ENCODE data around the gene OTOF. TPM values are rescaled to one million over a fixed set of nuclear protein-coding genes. Genes with fewer than 3 reads are reported as not detected.

The OTOF gene
- total and polyA plus RNA-seq, 12 donors: 0.03 to 0.25 (median 0.08) TPM; not detected in 8

DNA sequence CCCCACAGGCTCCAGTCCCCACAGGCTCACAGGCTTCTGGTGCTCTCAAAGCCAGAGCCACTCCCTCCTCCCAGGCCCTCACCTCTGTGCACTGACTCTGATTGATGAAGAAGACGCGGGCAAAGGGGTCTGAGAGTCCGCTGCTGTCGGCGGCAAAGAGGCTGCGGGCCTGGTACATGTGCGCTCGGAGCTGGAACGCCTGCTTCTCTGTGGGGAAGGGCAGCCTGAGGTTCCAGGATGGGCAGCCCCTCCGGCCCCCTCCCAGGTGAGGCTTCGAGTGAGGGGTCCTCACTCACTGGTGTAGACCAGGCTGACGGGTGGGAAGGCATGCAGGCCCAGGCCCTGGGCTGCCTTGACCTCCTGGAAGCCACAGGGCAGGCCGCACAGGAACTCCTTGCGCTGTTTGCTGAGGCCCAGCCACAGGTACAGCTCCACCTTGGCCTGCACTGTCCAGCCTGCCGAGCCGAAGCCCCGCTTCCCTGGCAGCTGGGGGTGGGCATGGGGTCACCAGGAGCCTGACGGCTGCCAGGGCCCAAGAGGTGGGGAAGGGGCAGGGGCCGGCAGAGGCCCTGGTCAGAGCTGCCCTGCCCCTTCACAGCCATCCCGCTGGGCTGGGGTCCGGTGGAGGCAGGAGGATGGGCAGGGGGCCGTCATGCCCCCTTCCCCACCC, 2.0 kb downstream of the OTOF start:
- TF ChIP-seq, protein P1, sequence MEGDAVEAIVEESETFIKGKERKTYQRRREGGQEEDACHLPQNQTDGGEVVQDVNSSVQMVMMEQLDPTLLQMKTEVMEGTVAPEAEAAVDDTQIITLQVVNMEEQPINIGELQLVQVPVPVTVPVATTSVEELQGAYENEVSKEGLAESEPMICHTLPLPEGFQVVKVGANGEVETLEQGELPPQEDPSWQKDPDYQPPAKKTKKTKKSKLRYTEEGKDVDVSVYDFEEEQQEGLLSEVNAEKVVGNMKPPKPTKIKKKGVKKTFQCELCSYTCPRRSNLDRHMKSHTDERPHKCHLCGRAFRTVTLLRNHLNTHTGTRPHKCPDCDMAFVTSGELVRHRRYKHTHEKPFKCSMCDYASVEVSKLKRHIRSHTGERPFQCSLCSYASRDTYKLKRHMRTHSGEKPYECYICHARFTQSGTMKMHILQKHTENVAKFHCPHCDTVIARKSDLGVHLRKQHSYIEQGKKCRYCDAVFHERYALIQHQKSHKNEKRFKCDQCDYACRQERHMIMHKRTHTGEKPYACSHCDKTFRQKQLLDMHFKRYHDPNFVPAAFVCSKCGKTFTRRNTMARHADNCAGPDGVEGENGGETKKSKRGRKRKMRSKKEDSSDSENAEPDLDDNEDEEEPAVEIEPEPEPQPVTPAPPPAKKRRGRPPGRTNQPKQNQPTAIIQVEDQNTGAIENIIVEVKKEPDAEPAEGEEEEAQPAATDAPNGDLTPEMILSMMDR (IDR thresholded peaks at IDR 0.05): no peak
- ATAC-seq (no peak), DNase-seq (no peak)
- H3K4me1 ChIP-seq: peaks cover 0 to 16% (median 8%) of the 10 kb centered on the region in 9 donors
- no peaks in the 10 kb centered on the region for H3K27me3 ChIP-seq
- no peaks in the 10 kb centered on the region for H3K36me3 ChIP-seq
- intact Hi-C loops (cut with DNase I): no loop called here
- no peaks in the 10 kb centered on the region for H3K9me3 ChIP-seq
- no peak overlapping the region for H3K27ac ChIP-seq
- 84% methylated on average over 21 to 22 of the region's 22 CpGs for WGBS, 2 donors
- no peak overlapping the region for H3K4me3 ChIP-seq

DNA sequence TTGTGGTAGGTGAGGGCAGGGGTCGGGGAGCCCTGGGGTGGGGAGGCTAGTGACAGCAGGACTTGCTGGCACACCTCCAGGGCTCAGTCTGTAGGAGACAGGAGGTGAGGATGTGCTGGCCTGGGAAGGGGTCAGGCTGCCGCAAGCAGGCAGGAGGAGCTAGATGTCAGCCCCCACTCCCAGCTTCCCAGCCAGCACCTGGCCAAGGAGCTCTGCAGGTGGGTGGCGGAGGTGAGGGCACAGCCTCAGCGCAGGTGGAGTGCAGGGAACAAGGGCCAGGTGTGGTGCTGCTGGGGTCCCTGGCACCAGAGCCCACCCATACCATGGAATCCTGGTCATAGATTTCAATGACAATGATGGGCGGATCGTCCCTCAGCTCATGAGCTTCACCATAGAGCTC, 2.9 kb downstream of the OTOF start:
- Histone ChIP-seq H3K27me3 (no peaks in the 10 kb centered on the region), H3K9me3 (peaks cover 0 to 2% (median 0%) of the 10 kb centered on the region in 11 donors), H3K4me1 (peaks cover 0 to 16% (median 8%) of the 10 kb centered on the region in 9 donors), H3K27ac (no peak overlapping the region), H3K36me3 (no peaks in the 10 kb centered on the region), H3K4me3 (no peak overlapping the region)
- TF ChIP-seq, protein P1 (IDR thresholded peaks at IDR 0.05): no peak
- DNase-seq (no peak), ATAC-seq (no peak)
- 93 to 94% methylated on average over 6 of the region's 6 CpGs for WGBS, 2 donors
- intact Hi-C loops (cut with DNase I): no loop called here

DNA sequence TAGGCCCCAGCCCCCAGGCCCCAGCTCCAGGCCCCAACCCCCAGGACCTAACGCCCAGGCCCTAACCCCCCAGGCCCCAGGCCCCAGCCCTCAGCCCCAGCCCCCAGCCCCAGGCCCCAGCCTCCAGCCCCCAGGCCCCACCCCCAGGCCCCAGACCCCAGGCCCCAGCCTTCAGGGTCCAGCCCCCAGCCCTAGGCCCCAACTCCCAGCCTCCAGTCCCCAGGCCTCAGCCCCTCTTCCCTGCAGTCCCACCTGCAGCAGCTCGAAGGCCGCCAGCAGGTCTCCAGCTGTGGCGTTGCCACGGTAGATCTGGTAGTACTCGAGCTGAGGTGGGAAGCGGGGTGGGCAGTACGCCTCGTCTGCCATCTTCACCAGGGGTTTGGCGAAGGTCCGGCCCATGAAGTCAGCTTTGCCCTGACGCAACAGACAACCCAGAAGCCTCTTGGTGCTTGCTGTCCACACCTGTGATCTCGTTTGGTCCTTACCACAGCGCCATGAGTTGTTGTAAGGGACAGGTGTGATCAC, 3.6 kb downstream of the OTOF start:
- Histone ChIP-seq H3K9me3 (peaks cover 0 to 10% (median 4%) of the 10 kb centered on the region in 11 donors), H3K27ac (no peak overlapping the region), H3K4me1 (peaks cover 0 to 16% (median 8%) of the 10 kb centered on the region in 9 donors), H3K27me3 (no peaks in the 10 kb centered on the region), H3K36me3 (no peaks in the 10 kb centered on the region), H3K4me3 (no peak overlapping the region)
- ATAC-seq (no peak), DNase-seq (no peak)
- 94 to 95% methylated on average over 13 to 14 of the region's 14 CpGs for WGBS, 2 donors
- TF ChIP-seq, protein P1 (IDR thresholded peaks at IDR 0.05): no peak
- intact Hi-C loops (cut with DNase I): no loop called here

DNA sequence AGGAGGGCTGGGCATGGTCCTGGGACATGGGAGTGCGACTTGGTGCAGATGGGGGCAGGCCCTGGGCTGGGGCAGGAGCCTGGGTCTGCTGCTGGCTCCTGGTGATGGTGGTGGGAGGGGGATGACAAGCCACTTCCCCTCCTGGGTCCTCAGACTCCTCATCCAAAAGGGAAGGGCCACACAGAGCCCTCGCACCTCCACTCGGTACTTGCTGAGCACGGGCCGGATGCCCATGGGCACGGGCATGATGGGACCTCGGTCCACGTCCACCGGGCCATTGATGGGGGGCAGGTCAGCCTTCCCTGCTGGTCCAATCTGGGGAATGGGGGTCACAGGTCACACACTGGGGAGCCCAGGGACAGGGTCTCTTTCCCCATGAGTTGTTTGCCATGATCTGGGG, 4.1 kb downstream of the OTOF start:
- ATAC-seq (no peak), DNase-seq (no peak)
- H3K27me3 ChIP-seq: no peaks in the 10 kb centered on the region
- intact Hi-C loops (cut with DNase I): no loop called here
- TF ChIP-seq, protein P1 (IDR thresholded peaks at IDR 0.05): no peak
- H3K9me3 ChIP-seq: peaks cover 0 to 15% (median 8%) of the 10 kb centered on the region in 11 donors
- H3K36me3 ChIP-seq: no peaks in the 10 kb centered on the region
- 96% methylated on average over 9 of the region's 9 CpGs for WGBS, 2 donors
- H3K4me1 ChIP-seq: peaks cover 0 to 16% (median 8%) of the 10 kb centered on the region in 9 donors
- H3K4me3 ChIP-seq: no peak overlapping the region
- H3K27ac ChIP-seq: no peak overlapping the region
